ENCODE results near the gene PTP4A1.
A peak's percentile ranks its signal among the peaks of the same experiment; 100 is the strongest.

Gene PTP4A1

GRCh38 chr6:63553900-63554299, 18.4 kb upstream of the PTP4A1 start:
- DNase-seq: no peak

GRCh38 chr6:63554782-63555181, 17.5 kb upstream of the PTP4A1 start:
- no peak for DNase-seq

DNA sequence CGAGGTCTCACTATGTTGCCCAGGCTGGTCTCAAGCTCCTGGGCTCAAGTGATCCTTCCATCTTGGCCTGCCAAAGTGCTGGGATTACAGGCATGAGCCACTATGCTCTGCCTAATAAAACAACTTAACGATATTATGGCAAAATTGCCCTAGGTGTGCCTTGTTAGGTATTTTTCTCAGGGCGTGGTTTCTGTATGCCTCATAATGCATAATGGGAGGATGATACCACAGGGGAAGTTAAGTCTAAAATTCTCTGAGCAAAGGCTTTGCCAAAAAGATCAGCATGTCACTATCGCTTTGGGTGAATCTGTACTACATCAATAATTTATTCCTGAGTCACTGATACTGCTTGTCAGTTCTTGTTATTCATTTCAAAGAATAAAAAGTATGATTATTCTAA, 15.9 kb upstream of the PTP4A1 start:
- DNase-seq: no peak

GRCh38 chr6:63558278-63558677, 14.0 kb upstream of the PTP4A1 start:
- DNase-seq: no peak

GRCh38 chr6:63560801-63561287, 11.4 kb upstream of the PTP4A1 start:
- no peak for DNase-seq

GRCh38 chr6:63561288-63561687, 11.0 kb upstream of the PTP4A1 start:
- DNase-seq: no peak

DNA sequence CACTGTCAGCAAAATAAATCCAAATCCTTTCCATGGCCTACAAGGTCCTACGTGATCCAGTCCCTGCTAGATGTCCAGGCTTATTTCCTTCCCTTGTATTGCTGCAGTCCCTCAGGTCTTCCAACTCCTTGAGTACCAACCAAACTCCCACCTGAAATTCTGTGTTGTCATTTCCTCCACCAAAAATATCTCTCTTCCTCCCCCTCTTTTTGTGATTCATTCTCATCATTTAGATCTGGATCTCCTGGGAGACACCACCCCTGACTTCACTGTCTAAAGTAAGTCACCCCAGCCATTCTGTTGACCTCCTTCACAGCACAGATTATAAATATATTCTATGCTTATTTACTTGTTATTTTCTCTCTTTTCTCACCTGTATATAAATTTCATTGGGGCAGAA, 9.0 kb upstream of the PTP4A1 start:
- DNase-seq: no peak

DNA sequence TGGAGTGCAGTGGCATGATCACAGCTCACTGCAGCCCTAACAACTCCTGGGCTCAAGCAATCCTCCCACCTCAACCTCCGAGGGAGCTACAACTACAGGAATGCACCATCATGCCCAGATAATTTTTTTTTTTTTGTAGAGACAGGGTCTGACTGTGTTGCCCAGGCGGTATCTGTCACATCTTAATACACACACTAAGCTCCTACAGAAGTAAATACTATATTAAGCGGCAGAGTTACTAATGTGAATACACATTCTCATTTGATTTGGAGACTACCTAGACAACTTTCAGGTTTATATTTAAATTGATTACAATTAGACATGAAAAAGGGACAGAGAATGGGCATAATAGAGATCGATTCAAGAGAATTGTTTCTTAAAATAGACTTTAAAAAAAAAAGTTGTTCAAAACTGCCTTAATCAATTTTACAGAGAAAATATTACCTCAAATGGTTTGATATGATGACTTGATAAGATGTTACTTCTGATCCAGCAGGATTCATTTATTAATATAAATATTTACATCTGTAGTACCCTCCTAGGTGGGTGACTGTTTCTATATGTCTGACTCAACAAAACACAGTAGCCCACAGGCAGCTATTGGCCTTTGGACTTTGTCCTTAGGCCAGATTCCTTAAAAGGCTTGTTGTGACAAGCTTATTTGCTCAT, 7.1 kb upstream of the PTP4A1 start:
- no peak for DNase-seq

DNA sequence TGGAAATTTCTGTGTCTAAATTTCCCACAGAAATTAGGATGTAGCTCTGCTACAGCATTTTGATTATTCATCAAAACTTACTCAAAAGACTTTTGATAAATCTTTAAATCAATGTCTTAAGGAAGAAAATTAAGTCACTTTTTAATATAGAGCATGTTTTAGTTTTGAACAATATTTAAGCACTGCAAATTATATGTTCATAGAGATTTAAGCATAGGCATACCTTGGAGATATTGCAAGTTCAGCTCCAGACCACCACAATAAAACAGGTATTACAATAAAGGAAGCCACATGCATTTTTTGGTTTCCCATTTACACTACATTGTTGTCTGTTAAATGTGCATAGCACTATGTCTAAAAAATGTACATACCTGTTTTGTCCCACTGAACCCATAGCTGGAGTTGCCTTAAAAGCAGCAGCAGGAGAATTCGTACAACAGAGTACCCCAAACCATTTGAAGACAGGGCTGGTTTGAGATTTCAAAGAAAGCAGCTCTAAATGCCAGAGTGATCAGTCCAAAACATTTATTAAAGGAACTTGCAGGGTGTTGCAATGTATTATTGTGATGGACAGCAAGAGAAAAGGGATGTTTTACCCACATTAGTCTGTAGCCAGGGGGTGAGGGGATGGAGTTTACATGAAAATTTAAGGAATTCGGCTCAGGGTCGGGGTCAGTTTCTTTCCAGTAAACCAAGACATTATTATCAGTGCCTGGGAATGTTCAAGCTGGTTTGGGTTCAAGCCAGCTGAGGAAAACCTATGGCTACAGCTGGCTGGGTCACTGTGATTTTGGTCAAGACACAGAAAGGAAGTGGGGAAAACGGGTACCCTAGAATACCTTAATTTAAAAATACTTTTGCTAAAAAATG, 6.3 kb upstream of the PTP4A1 start:
- DNase-seq: no peak

GRCh38 chr6:63567966-63568365, 4.3 kb upstream of the PTP4A1 start:
- no peak for DNase-seq

DNA sequence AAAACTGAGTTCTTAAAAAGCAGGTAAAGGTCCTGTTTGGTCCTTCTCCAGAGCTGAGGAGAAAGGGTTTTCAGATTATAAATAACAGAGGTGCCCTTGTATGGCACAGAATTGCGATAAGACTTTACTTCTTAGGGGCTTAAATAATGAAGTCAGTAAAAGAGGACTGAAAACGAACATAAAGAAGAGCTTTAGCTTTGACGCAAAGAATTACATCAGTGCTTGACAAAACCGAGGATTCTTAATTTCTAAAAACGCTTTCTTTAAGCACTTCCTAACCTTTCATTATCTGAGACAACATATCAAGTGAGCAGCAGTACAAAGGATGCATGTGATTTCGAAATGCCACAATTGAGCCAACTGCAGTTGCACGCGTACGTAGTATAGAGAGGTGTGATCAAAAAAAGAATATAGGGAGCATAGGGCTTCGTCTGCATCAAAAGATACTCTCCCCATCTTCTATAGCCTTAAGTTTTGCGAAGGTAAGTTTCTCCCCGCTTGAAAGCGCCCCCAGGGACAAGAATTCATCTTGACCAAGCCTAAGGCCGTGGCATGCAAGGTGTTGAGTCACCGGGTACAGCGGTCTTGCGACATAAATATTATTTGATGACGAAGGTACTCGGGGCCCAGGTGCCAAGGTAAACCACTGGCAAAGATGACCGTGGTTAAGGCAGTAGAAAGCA, 778 bp upstream of the PTP4A1 start:
- no peak for DNase-seq

DNA sequence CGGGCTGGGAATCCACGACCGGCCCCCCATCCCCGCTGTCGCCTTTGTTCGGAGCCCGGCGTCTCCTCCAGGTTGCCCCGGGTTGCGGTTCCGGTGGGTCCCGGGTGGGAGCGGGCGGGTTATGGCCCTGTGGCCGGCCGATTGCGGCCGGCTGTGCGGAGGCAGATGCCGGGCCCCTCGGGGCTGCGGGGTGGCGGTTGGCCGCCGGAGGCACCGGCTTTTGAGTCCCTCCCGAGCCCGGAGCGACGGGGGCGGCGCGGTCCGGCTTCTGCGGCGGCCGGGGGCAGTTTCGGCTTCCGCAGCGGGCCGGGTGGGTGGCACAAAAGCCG, 431 bp downstream of the PTP4A1 start:
- DNase-seq: peak; percentile 88

- peak; percentile 95 for DNase-seq
Measured at GRCh38 chr6:63573076-63573898, 1.0 kb downstream of the PTP4A1 start.

GRCh38 chr6:63573899-63574553, 1.7 kb downstream of the PTP4A1 start:
- no peak for DNase-seq

GRCh38 chr6:63574554-63574900, 2.2 kb downstream of the PTP4A1 start:
- no peak for DNase-seq

DNA sequence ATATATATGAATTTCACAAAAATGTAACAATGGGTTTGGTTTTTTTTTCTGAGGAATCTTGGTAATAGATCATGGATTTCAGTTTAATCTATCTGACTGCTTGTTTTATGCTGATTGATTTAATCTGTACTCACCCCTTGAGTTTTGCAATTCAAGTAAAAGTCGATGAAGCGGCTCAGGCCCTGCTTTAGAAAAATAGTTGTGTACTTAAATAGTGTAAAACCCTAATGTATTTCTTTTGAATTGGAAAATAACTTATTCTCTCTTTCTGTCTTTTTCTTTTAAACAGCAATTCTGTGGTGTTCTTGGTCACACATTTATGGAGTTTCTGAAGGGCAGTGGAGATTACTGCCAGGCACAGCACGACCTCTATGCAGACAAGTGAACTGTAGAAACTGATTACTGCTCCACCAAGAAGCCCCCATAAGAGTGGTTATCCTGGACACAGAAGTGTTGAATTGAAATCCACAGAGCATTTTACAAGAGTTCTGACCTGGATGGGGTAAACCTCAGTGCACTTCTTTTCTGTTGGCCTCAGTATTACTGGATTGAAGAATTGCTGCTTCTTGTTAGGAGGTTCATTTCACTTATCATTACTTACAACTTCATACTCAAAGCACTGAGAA, 4.0 kb downstream of the PTP4A1 start:
- DNase-seq: no peak

DNA sequence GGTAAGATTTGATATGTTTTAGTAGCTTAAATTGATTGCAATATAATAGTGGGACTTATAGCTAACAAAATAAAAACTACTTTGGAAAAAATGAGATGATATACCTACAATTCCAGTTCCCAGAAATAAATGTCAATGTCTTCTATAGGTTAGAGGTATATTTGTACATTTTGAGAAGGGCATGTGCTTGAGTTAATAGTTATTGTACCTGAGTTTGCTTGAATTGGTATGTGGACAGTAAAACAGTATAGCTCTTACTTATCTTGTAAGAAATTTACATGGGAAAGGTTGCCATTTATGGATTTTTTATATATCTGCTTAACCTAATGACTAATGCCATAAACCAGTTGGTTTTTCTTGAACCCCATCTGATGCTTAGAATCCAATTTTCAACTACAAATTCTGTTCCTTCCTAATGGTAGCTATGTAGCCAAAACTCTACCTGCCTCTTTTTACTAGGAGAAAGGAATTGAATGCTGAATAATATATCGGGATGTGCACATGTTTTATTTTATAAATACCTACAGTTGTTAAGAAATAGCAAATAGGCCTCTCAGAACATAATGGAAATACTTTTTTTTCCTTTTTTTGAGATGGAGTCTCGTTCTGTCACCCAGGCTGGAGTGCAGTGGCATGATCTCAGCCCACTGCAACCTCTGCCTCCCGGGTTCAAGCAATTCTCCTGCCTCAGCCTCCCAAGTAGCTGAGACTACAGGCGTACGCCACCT, 4.9 kb downstream of the PTP4A1 start:
- DNase-seq: no peak

DNA sequence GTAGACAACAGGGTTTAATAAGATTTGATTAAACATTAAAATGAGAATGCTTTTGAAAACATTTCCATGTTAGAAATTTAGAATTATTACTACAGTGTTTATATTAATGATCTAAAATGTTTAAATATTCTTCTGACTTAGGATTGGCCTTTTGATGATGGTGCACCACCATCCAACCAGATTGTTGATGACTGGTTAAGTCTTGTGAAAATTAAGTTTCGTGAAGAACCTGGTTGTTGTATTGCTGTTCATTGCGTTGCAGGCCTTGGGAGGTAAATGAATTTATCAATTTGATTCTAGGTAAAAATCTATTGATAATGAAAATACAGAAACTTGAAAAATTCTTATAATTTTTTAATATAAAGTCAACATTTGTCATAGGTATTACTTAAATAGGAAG, 6.5 kb downstream of the PTP4A1 start:
- DNase-seq: no peak

DNA sequence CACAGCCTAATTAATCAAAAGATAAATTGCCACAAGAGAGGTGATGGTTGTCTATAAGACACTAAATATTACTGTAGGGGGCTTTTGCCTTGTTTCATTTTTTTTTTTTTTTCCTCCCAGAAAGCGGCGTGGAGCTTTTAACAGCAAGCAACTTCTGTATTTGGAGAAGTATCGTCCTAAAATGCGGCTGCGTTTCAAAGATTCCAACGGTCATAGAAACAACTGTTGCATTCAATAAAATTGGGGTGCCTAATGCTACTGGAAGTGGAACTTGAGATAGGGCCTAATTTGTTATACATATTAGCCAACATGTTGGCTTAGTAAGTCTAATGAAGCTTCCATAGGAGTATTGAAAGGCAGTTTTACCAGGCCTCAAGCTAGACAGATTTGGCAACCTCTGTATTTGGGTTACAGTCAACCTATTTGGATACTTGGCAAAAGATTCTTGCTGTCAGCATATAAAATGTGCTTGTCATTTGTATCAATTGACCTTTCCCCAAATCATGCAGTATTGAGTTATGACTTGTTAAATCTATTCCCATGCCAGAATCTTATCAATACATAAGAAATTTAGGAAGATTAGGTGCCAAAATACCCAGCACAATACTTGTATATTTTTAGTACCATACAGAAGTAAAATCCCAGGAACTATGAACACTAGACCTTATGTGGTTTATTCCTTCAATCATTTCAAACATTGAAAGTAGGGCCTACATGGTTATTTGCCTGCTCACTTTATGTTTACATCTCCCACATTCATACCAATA, 7.8 kb downstream of the PTP4A1 start:
- no peak for DNase-seq

GRCh38 chr6:63580704-63580961, 8.4 kb downstream of the PTP4A1 start:
- no peak for DNase-seq

All from right kidney (tissue), 1 donor.